Stromal cell of bone marrow (primary cell): Measurements from ENCODE around the gene NXPE4.
"Not testable (repeated sequence)": the region's sequence is repeated elsewhere in the genome, so short reads cannot be mapped to it uniquely, and the experiment has no call there.

ENCODE experiments used
- DNase-seq: peaks from one replicate; pipeline ENCODE4 v3.0.0-alpha.2; 2012; ENCODE audit warnings: low read depth

NXPE4 gene

GRCh38 chr11:114595571-114595970, at the start of gene NXPE4:
TSS of gene NXPE4 (minus strand) at chr11:114595786. CDS start at chr11:114594759, 1,027 bp downstream.
- DNase-seq: no peak

GRCh38 chr11:114639440-114639839, 43.9 kb upstream of the NXPE4 start:
- DNase-seq: not testable (repeated sequence)

GRCh38 chr11:114631445-114631965, 35.9 kb upstream of the NXPE4 start:
- not testable (repeated sequence) for DNase-seq

- DNase-seq: no peak
Observed at GRCh38 chr11:114625294-114625693, 29.7 kb upstream of the NXPE4 start.

- no peak for DNase-seq
Observed at GRCh38 chr11:114624455-114625207, 29.0 kb upstream of the NXPE4 start.

- DNase-seq: no peak
Observed at GRCh38 chr11:114623720-114624119, 28.1 kb upstream of the NXPE4 start.

GRCh38 chr11:114622858-114623257, 27.3 kb upstream of the NXPE4 start:
- no peak for DNase-seq

- no peak for DNase-seq
Observed at GRCh38 chr11:114621950-114622809, 26.6 kb upstream of the NXPE4 start.

- DNase-seq: no peak
Observed at GRCh38 chr11:114621072-114621471, 25.5 kb upstream of the NXPE4 start.

GRCh38 chr11:114619659-114620173, 24.1 kb upstream of the NXPE4 start:
- DNase-seq: no peak

- DNase-seq: no peak
Observed at GRCh38 chr11:114618139-114618538, 22.6 kb upstream of the NXPE4 start.

GRCh38 chr11:114617157-114618124, 21.9 kb upstream of the NXPE4 start:
- no peak for DNase-seq

- DNase-seq: no peak
Observed at GRCh38 chr11:114616516-114616915, 20.9 kb upstream of the NXPE4 start.

- DNase-seq: no peak
Observed at GRCh38 chr11:114615448-114616361, 20.1 kb upstream of the NXPE4 start.

GRCh38 chr11:114614127-114614720, 18.6 kb upstream of the NXPE4 start:
- DNase-seq: no peak

- not testable (repeated sequence) for DNase-seq
Observed at GRCh38 chr11:114613094-114613493, 17.5 kb upstream of the NXPE4 start.

- no peak for DNase-seq
Observed at GRCh38 chr11:114612686-114613085, 17.1 kb upstream of the NXPE4 start.

- DNase-seq: not testable (repeated sequence)
Observed at GRCh38 chr11:114612199-114612598, 16.6 kb upstream of the NXPE4 start.

- no peak for DNase-seq
Observed at GRCh38 chr11:114610984-114611944, 15.7 kb upstream of the NXPE4 start.
